Central memory CD8-positive, alpha-beta T cell (primary cell): Measurements from ENCODE around the gene CLDN5.
"Not testable (repeated sequence)": the region's sequence is repeated elsewhere in the genome, so short reads cannot be mapped to it uniquely, and the experiment has no call there.

Experiments
- ATAC-seq: fragments of 150-1000 bp; cut with Tn5 transposase; replicated peaks from 2 replicates; pipeline ENCODE4 v1.10.0; 2022; ENCODE audit warnings: mild to moderate bottlenecking, moderate FRiP score, moderate number of reproducible peaks; ENCODE audit not compliant: poor library complexity, severe bottlenecking; ENCODE audit errors: extremely low read depth
- DNase-seq, 2 donors: peaks; one replicate each; pipeline ENCODE4 v3.0.0; 2021; ENCODE audit warnings: low spot score in 2 of 2
- H3K27ac Mint-ChIP-seq: one replicate; pipeline ENCODE4 v1.8.0; 2022; ENCODE audit warnings: low read depth, mild to moderate bottlenecking, moderate library complexity, mixed read lengths
- H3K27me3 Mint-ChIP-seq: one replicate; pipeline ENCODE4 v1.8.0; 2022; ENCODE audit warnings: mixed read lengths
- H3K36me3 Mint-ChIP-seq: one replicate; pipeline ENCODE4 v1.8.0; 2022; ENCODE audit warnings: mild to moderate bottlenecking, moderate library complexity, mixed read lengths; ENCODE audit not compliant: insufficient read depth
- H3K4me1 Mint-ChIP-seq: one replicate; pipeline ENCODE4 v1.8.0; 2022; ENCODE audit warnings: mixed read lengths
- H3K4me3 Mint-ChIP-seq: one replicate; pipeline ENCODE4 v1.8.0; 2022; ENCODE audit warnings: mild to moderate bottlenecking, moderate library complexity, mixed read lengths
- H3K9me3 Mint-ChIP-seq: one replicate; pipeline ENCODE4 v1.8.0; 2022; ENCODE audit warnings: mixed read lengths

The CLDN5 gene

DNA sequence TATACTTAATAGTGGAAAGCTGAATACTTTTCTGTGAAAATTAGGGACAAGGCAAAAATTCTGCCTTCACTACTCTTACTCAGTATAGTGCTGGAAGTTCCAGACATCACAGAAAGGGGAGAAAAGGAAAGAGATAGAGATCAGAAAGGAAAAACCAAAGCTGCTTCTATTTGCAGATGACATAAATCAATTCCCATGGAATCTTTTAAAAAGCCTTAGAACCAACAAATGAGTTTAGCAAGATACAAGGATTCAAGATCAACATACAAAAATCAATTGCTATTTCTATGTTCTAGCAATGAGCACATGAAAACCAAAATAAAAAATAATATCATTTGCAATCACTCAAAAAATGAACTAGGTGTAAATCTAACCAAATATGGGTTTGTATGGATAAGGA, 16.2 kb upstream of the CLDN5 start:
- H3K4me1 Mint-ChIP-seq: no peaks in the 10 kb centered on the region
- H3K4me3 Mint-ChIP-seq: no peak overlapping the region
- no peak for ATAC-seq
- H3K9me3 Mint-ChIP-seq: no peaks in the 10 kb centered on the region
- peaks cover 39% of the 10 kb centered on the region for H3K27me3 Mint-ChIP-seq
- no peaks in the 10 kb centered on the region for H3K36me3 Mint-ChIP-seq
- DNase-seq: no peak
- no peak overlapping the region for H3K27ac Mint-ChIP-seq

DNA sequence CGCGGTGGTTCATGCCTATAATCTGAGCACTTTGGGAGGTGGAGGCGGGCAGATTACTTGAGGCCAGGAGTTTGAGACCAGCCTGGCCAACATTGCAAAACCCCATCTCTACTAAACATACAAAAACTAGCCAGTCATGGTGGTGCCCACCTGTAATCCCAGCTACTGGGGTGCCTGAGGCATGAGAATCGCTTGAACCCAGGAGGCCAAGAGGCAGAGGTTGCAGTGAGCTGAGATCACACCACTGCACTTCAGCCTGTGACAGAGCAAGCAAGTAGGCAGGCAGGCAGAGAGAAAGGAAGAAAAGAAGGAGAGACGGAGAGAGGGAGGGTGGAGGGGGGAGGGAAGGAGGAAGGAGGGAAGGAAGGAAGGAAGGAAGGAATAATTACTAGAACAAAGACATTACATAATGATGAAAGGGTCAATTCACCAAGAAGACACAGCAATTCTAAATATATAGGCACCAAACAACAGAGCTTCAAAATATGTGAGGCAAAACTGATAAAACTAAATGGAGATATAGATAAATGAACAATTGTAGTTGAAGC, 13.8 kb upstream of the CLDN5 start:
- Mint-ChIP-seq H3K4me1 (no peaks in the 10 kb centered on the region), H3K9me3 (no peaks in the 10 kb centered on the region), H3K36me3 (no peaks in the 10 kb centered on the region), H3K4me3 (no peak overlapping the region), H3K27ac (no peak overlapping the region), H3K27me3 (peaks cover 36% of the 10 kb centered on the region)
- ATAC-seq: no peak
- DNase-seq: no peak

DNA sequence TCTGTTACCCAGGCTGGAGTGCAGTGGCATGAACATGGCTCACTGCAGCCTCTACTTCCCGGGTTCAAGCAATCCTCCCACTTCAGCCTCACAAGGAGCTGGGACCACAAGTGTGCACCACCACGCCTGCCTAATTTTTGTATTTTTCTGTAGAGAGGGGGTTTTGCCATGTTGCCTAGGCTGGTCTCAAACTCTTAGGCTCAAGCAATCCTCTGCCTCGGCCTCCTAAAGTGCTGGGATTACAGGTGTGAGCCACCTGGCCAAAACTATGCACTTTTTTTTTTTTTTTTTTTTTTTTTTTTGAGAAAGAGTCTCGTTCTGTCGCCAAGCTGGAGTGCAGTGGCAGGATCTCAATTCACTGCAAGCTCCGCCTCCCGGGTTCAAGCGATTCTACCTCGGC, 12.4 kb upstream of the CLDN5 start:
- DNase-seq: no peak
- H3K27ac Mint-ChIP-seq: no peak overlapping the region
- no peaks in the 10 kb centered on the region for H3K4me1 Mint-ChIP-seq
- ATAC-seq: no peak
- H3K27me3 Mint-ChIP-seq: peaks cover 40% of the 10 kb centered on the region
- H3K36me3 Mint-ChIP-seq: no peaks in the 10 kb centered on the region
- no peaks in the 10 kb centered on the region for H3K9me3 Mint-ChIP-seq
- no peak overlapping the region for H3K4me3 Mint-ChIP-seq

DNA sequence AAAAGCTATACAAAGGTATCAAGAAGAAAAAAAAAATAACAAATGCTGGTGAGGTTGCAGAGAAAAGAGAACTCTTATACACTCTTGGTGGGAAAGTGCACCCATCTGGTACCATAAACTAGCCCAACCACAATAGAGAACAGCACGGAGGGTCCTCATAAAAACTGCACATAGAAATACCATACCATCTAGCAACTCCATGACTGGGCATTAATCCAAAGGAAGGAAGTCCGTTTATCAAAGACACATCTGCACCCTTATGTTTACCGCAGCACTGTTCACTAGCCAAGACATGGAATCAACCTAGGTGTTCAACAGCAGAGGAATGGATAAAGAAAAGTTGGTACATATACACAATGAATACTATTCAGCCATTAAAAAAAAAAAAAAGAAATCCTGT, 10.8 kb upstream of the CLDN5 start:
- H3K9me3 Mint-ChIP-seq: no peaks in the 10 kb centered on the region
- DNase-seq (no peak), ATAC-seq (no peak)
- H3K36me3 Mint-ChIP-seq: no peaks in the 10 kb centered on the region
- no peak overlapping the region for H3K4me3 Mint-ChIP-seq
- H3K4me1 Mint-ChIP-seq: no peaks in the 10 kb centered on the region
- peaks cover 51% of the 10 kb centered on the region for H3K27me3 Mint-ChIP-seq
- no peak overlapping the region for H3K27ac Mint-ChIP-seq

DNA sequence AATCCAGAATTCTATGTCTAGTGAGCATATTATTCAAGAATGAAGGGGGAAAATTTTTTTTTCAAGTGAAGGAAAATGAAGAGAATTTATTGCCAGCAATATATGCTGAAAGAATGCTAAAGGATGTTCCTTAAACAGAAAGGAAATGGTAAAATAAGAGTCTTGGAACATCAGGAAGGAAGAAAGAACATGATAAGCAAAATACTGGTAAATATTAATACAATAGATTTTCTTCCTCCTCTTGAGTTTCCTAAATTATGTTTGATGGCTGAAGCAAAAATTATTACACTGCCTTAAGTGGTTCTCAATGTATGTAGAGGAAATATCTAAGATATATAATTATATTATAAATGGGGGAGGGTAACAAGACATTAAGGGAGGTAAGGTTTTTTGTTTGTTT, 9.6 kb upstream of the CLDN5 start:
- DNase-seq (no peak), ATAC-seq (no peak)
- no peak overlapping the region for H3K4me3 Mint-ChIP-seq
- H3K9me3 Mint-ChIP-seq: no peaks in the 10 kb centered on the region
- H3K27me3 Mint-ChIP-seq: peaks cover 41% of the 10 kb centered on the region
- H3K36me3 Mint-ChIP-seq: no peaks in the 10 kb centered on the region
- H3K27ac Mint-ChIP-seq: no peak overlapping the region
- H3K4me1 Mint-ChIP-seq: no peaks in the 10 kb centered on the region

DNA sequence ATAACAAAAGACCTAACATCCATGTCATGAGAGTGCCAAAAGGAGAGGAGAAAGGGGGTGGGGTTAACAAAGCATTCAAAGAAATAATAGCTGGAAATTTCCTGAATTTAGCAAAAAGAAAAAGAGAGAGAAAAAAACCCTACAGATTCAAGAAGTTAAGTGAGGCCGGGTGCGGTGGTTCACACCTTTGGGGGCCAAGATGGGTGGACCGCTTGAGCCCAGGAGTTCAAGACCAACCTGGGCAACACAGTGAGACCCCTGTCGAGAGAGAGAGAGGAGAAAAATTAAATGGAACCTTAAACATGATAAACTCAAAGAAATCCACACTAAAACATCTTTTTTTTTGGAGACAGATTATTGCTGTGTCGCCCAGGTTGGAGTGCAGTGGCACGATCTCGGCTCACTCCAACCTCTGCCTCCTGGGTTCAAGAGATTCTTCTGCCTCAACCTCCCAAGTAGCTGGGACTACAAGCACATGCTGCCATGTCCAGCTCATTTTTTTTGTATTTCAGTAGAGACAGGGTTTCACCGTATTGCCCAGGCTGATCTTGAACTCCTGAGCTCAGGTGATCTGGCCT, 8.9 kb upstream of the CLDN5 start:
- DNase-seq: no peak
- H3K27ac Mint-ChIP-seq: no peak overlapping the region
- peaks cover 35% of the 10 kb centered on the region for H3K27me3 Mint-ChIP-seq

DNA sequence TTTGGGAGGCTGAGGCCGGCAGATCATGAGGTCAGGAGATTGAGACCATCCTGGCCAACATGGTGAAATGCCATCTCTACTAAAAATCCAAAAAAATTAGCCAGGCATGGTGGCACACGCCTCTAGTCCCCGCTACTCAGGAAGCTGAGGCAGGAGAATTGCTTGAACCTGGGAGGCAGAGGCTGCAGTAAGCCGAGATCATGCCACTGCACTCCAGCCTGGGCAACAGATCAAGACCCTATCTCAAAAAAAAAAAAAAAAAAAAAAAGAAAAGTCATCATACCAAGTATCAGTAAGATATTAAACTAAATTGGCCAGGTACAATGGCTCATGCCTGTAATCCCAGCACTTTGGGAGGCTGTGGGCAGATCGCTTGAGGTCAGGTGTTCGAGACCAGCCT, 7.1 kb upstream of the CLDN5 start:
- H3K4me1 Mint-ChIP-seq, H3K4me3 Mint-ChIP-seq, H3K36me3 Mint-ChIP-seq, H3K27ac Mint-ChIP-seq, DNase-seq, H3K9me3 Mint-ChIP-seq, ATAC-seq: not testable (repeated sequence)
- peaks cover 47% of the 10 kb centered on the region for H3K27me3 Mint-ChIP-seq

More for the DNA sequence above, 8.9 kb upstream of the CLDN5 start:
- Mint-ChIP-seq H3K36me3 (no peaks in the 10 kb centered on the region), H3K4me3 (no peak overlapping the region), H3K9me3 (no peaks in the 10 kb centered on the region), H3K4me1 (no peaks in the 10 kb centered on the region)
- ATAC-seq: no peak

DNA sequence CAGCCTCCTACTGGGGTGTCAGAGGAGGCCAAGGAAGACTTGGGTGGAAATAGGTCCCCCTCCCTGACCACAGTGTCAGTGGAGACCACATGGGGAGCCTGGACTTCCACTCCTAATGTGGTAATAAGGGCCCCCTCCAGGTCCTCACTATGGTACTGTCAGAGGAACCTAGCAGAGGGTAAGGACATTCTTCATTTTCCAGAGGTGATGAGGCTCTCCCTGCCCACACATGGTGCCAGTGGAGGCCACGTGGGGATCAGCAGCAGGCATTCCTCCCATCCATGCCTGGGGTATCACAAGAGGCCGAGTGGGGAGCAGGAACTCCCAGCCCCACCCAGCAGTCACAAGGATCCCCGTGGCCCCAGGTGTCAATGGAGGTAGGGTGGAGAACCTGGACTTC, 6.5 kb upstream of the CLDN5 start:
- no peaks in the 10 kb centered on the region for H3K9me3 Mint-ChIP-seq
- no peaks in the 10 kb centered on the region for H3K36me3 Mint-ChIP-seq
- ATAC-seq: no peak
- peaks cover 53% of the 10 kb centered on the region for H3K27me3 Mint-ChIP-seq
- no peak for DNase-seq
- no peak overlapping the region for H3K4me3 Mint-ChIP-seq
- no peak overlapping the region for H3K27ac Mint-ChIP-seq
- H3K4me1 Mint-ChIP-seq: no peaks in the 10 kb centered on the region

DNA sequence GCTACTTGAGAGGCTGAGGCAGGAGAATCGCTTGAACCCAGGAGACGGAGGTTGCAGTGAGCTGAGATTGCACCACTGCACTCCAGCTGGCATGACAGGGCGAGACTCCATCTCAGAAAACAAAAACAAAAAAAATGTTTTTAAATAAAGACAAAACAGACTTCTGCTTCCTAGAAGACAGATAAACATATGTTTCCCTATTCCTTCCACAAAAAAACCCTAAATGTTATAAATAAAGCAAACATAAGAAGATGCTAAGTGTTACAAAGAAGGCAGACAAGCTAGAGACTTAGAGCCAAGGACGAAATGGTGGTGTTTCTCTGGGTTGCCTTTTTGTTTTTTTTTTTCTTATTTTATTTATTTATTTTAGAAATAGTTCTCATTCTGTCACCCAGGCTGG, 5.6 kb upstream of the CLDN5 start:
- H3K27ac Mint-ChIP-seq: no peak overlapping the region
- no peaks in the 10 kb centered on the region for H3K9me3 Mint-ChIP-seq
- peaks cover 57% of the 10 kb centered on the region for H3K27me3 Mint-ChIP-seq
- peaks cover 3% of the 10 kb centered on the region for H3K4me1 Mint-ChIP-seq
- DNase-seq (no peak), ATAC-seq (no peak)
- H3K36me3 Mint-ChIP-seq: no peaks in the 10 kb centered on the region
- H3K4me3 Mint-ChIP-seq: no peak overlapping the region

DNA sequence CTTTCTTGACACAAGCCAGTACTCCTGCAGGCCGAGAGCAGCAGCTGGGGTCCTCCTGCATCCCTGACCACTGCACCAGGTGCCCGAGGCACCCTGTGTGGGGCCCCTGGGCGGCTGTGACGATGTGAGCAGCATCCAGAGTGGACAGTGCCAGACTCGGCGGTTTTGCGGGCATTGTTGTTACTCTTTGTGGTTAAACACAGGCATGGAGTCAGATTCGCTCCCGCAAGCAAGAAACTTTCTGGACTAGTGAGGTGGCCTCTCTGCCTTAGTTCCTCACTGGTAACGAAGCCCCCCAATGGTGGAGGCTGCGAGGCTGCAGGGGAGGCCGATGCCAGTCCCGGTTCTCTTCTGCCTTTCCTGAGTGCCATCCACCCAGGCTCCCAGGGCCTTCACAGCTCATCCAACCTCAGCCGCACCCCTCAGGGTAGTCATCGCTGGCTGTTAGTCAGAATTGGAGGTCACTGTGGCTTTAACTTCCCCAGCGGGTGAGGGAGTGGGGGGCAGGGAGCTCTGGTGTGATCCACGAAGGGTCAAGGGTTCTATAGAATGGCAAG, 3.7 kb upstream of the CLDN5 start:
- Mint-ChIP-seq H3K27me3 (peaks cover 52% of the 10 kb centered on the region), H3K27ac (no peak overlapping the region), H3K4me3 (no peak overlapping the region), H3K36me3 (no peaks in the 10 kb centered on the region), H3K9me3 (no peaks in the 10 kb centered on the region), H3K4me1 (peaks cover 6% of the 10 kb centered on the region)
- ATAC-seq: no peak
- DNase-seq: no peak

DNA sequence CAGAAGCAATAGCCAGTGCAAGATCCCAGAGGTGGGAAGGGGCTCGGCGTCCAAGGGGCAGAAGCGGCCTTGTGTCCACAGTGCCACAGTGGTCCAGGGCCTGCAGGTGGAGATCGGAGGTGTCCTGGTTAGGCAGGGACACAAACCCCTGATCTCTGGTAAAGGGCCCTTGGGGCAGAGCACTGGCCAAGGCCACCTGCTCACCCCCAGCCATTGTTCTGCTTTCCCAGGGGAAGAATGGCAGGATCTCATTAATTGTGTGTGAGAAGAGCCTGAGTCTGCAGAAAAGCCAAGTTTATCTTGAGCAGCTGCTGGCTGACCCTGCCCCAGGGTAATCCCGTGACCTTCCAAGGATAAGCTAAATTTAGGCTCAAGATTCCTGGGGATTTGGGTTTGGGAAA, 3.1 kb upstream of the CLDN5 start:
- H3K4me1 Mint-ChIP-seq: peaks cover 6% of the 10 kb centered on the region
- DNase-seq (no peak), ATAC-seq (no peak)
- no peak overlapping the region for H3K4me3 Mint-ChIP-seq
- H3K27me3 Mint-ChIP-seq: peaks cover 51% of the 10 kb centered on the region
- no peak overlapping the region for H3K27ac Mint-ChIP-seq
- H3K9me3 Mint-ChIP-seq: no peaks in the 10 kb centered on the region
- no peaks in the 10 kb centered on the region for H3K36me3 Mint-ChIP-seq

DNA sequence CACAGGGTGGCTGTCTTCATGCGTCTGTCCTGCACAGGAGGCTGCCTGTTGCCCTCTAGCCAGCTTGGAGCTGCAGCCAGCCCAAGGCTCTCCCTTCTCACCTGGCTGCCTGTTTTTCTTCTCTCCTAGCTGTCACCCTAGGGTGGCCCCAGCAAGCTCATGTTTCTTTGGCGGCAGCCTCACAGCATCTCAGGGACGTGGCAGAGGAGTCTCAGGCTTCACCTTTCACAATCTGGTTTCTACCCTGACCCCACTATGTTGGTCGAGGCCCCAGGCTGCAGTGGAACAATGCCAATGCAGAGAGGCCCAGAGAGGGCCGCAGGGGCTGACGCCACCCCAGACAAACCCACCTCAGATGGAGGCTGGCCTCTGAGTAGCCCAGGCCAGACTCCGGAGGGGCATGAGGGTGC, 2.5 kb upstream of the CLDN5 start:
- H3K9me3 Mint-ChIP-seq: no peaks in the 10 kb centered on the region
- no peaks in the 10 kb centered on the region for H3K36me3 Mint-ChIP-seq
- no peak overlapping the region for H3K4me3 Mint-ChIP-seq
- H3K27me3 Mint-ChIP-seq: peaks cover 51% of the 10 kb centered on the region
- no peak overlapping the region for H3K27ac Mint-ChIP-seq
- no peak for ATAC-seq
- H3K4me1 Mint-ChIP-seq: peaks cover 6% of the 10 kb centered on the region
- DNase-seq: no peak

DNA sequence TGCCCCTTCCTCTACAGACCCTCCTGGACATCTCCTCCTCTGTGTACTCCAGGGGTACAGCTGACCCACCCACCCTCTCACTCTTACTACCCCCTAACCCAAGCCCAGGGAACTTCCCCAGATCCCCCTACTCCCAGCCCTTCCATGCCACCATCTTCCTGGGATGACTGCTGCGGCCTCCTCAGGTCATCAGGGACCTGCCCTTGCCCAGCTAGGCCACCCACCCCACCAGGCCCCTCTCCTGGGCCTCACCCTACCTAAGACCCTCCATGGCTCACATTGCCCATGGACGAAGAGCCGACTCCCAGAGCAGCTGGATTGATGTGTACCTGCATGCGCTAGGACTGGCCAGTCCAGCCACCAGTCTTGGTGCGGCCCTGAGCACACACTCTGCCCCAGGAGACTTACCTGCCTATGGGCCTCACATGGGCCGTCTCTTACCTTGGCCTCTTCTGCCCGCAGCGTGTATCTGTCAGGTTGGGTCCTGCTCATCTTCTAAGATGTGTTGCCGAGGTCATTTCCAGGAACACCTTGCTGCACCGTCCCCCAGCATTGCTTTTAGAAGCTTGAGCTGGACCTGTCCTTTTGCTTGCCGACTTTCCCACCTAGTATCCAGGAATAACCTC, 2.0 kb upstream of the CLDN5 start:
- DNase-seq: no peak
- no peak overlapping the region for H3K27ac Mint-ChIP-seq
- peaks cover 50% of the 10 kb centered on the region for H3K27me3 Mint-ChIP-seq
- no peak for ATAC-seq
- H3K4me3 Mint-ChIP-seq: no peak overlapping the region
- peaks cover 6% of the 10 kb centered on the region for H3K4me1 Mint-ChIP-seq
- no peaks in the 10 kb centered on the region for H3K9me3 Mint-ChIP-seq
- H3K36me3 Mint-ChIP-seq: no peaks in the 10 kb centered on the region
